ENCODE data around the gene ADARB1. TPM values are rescaled to one million over a fixed set of nuclear protein-coding genes. Genes with fewer than 3 reads are reported as not detected.

The ADARB1 gene
- total RNA-seq, 4 donors from 2014 or later, result 107 to 231 (median 201) TPM

DNA sequence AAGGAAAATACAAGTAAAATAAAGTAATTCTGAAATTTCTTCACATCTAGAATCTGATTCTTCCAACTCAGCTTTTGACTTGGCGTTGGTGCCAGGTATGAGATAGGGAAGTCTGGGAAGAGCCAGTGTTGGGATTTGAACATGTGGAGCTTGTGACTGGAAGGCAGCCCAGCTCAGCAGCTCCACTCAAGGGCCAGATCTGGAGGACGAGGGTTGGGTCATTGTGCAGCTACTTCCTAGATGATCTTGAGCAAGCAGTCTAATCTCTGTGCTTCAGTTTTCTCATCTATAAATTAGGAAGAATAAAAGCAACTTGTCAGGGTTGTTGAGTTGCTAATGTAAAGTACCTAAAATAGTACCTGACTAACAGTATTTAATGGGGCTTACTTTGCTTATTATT is 5.0 kb downstream of the ADARB1 start:
- no peak for TF ChIP-seq POLR2A (IDR thresholded peaks at IDR 0.05; ENCODE audit: low read depth)
- TF ChIP-seq POLR2AphosphoS5 (IDR thresholded peaks at IDR 0.05), result no peak
- TF ChIP-seq, protein P1, sequence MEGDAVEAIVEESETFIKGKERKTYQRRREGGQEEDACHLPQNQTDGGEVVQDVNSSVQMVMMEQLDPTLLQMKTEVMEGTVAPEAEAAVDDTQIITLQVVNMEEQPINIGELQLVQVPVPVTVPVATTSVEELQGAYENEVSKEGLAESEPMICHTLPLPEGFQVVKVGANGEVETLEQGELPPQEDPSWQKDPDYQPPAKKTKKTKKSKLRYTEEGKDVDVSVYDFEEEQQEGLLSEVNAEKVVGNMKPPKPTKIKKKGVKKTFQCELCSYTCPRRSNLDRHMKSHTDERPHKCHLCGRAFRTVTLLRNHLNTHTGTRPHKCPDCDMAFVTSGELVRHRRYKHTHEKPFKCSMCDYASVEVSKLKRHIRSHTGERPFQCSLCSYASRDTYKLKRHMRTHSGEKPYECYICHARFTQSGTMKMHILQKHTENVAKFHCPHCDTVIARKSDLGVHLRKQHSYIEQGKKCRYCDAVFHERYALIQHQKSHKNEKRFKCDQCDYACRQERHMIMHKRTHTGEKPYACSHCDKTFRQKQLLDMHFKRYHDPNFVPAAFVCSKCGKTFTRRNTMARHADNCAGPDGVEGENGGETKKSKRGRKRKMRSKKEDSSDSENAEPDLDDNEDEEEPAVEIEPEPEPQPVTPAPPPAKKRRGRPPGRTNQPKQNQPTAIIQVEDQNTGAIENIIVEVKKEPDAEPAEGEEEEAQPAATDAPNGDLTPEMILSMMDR (IDR thresholded peaks at IDR 0.05), result no peak
- TF ChIP-seq EP300 (IDR thresholded peaks at IDR 0.05), result no peak
- H3K4me3 ChIP-seq, result no peak overlapping the region
- DNase-seq (ENCODE audit: extremely low spot score), result no peak
- intact Hi-C loops (cut with DNase I), result loop anchor here (5.0 kb wide), 1 partner anchor 122 kb away; no protein-coding TSS in a partner anchor
- H3K27me3 ChIP-seq, result no peaks in the 10 kb centered on the region
- peaks cover 0 to 14% (median 7%) of the 10 kb centered on the region in 4 donors for H3K36me3 ChIP-seq
- 69% methylated on average over 2 of the region's 2 CpGs for WGBS
- peak overlapping the region; percentile 60 to 99 (median 73) for H3K27ac ChIP-seq (replicated peaks in 1 of 4)
- no peaks in the 10 kb centered on the region for H3K9me3 ChIP-seq
- peaks cover 33 to 84% (median 79%) of the 10 kb centered on the region in 4 donors for H3K4me1 ChIP-seq

DNA sequence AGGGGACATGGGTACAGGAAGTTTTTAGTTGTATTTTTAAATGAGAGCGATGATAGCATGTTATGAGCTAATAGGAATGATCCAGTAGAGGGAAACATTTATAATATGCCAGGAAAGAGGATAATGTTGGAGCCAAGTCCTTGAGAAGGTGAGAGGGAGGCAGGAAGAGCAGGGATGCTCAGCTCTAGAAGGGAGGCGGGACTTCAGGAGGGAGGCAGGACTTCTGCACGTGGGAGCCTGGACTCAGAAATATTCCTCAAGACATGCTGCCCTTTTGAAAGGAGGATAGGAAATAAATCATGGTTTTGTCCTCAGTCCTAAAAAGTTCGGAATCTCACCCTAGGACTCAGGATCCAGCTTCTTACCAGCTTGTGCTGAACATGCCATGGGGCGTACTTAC is 5.9 kb downstream of the ADARB1 start:
- intact Hi-C loops (cut with DNase I), result no loop called here
- H3K27ac ChIP-seq (replicated peaks in 1 of 4), result peak overlapping the region; percentile 60 to 99 (median 73)
- 68% methylated on average over 5 of the region's 5 CpGs for WGBS
- no peak for TF ChIP-seq POLR2AphosphoS5 (IDR thresholded peaks at IDR 0.05)
- no peak for TF ChIP-seq EP300 (IDR thresholded peaks at IDR 0.05)
- TF ChIP-seq, protein P1 (IDR thresholded peaks at IDR 0.05), result no peak
- no peak for TF ChIP-seq POLR2A (IDR thresholded peaks at IDR 0.05; ENCODE audit: low read depth)
- H3K4me1 ChIP-seq, result peaks cover 33 to 90% (median 88%) of the 10 kb centered on the region in 4 donors
- no peak for DNase-seq (ENCODE audit: extremely low spot score)
- no peaks in the 10 kb centered on the region for H3K9me3 ChIP-seq
- peaks cover 0 to 14% (median 7%) of the 10 kb centered on the region in 4 donors for H3K36me3 ChIP-seq
- H3K27me3 ChIP-seq, result no peaks in the 10 kb centered on the region
- no peak overlapping the region for H3K4me3 ChIP-seq

DNA sequence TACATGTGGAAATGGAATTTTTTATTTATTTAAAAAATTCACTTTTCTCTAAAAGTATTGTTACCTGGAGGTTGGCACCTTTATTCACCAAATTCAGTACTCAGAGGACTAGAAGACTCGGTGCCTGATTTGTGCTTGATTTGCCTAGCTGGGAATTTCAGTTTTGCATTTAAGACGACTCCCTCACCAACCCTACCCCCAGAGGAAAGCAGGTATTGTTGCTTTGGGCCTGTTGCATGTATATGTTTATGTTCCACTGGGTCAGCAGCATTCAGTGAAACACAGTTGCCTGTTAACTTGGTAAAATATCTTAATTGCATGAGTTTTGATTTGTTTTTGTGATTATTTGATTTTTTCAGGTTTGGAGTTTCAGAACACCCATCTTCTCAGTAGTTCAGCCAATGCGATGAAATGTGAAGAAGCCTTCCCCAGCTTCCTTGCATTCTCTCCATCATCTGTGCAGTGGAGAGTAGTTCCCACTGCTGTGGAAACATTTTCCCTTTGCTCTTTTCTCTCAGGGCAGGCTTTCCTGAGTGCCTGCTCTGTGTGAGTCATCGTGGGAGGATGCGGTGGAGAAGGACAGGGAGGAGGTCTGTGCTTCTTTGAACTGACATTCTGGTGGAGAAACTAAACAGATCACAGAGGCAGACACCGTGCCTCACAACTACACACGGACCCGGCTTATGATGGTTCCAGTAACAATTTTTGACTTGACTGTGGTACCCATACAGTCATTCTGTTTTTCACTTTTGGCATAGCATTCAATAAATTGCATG is 6.4 kb downstream of the ADARB1 start:
- DNase-seq (ENCODE audit: extremely low spot score), result no peak
- no peak overlapping the region for H3K4me3 ChIP-seq
- H3K36me3 ChIP-seq, result peaks cover 0 to 14% (median 7%) of the 10 kb centered on the region in 4 donors
- no peaks in the 10 kb centered on the region for H3K9me3 ChIP-seq
- intact Hi-C loops (cut with DNase I), result no loop called here
- TF ChIP-seq POLR2A (IDR thresholded peaks at IDR 0.05; ENCODE audit: low read depth) (no peak), POLR2AphosphoS5 (IDR thresholded peaks at IDR 0.05) (peak; percentile 74 to 87)
- WGBS, result 36% methylated on average over 8 of the region's 8 CpGs
- H3K4me1 ChIP-seq, result peaks cover 27 to 94% (median 91%) of the 10 kb centered on the region in 4 donors
- H3K27ac ChIP-seq (replicated peaks in 1 of 4), result peak overlapping the region; percentile 60 to 99 (median 73)
- H3K27me3 ChIP-seq, result no peaks in the 10 kb centered on the region

DNA sequence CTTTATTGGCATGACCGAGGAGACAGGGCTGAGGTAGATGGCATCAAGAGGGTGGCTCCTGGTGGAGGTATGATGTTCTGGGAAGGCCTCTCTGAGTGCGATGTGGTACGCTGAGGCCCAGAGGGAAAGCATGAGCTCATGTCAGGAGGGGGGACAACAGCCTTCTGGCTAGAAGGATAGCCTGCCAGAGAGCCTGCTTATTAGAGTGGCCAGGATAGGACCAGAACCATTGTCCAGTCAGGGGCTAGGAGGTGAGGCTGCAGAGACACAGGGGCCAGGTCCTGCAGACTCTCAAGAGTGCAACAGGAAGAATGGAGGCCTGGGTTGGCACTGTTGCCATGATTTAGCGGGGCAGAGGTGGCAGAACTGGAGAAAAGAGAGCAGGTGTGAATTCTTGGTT is 7.3 kb downstream of the ADARB1 start:
- H3K27ac ChIP-seq (replicated peaks in 1 of 4), result peak overlapping the region; percentile 60 to 99 (median 73)
- H3K4me3 ChIP-seq, result no peak overlapping the region
- intact Hi-C loops (cut with DNase I), result no loop called here
- DNase-seq (ENCODE audit: extremely low spot score), result no peak
- peaks cover 0 to 14% (median 7%) of the 10 kb centered on the region in 4 donors for H3K36me3 ChIP-seq
- WGBS, result 91% methylated on average over 4 of the region's 4 CpGs
- TF ChIP-seq EP300 (IDR thresholded peaks at IDR 0.05) (no peak), POLR2AphosphoS5 (IDR thresholded peaks at IDR 0.05) (no peak), POLR2A (IDR thresholded peaks at IDR 0.05; ENCODE audit: low read depth) (no peak)
- TF ChIP-seq, protein P1 (IDR thresholded peaks at IDR 0.05), result no peak
- H3K4me1 ChIP-seq, result peaks cover 22 to 99% (median 92%) of the 10 kb centered on the region in 4 donors
- no peaks in the 10 kb centered on the region for H3K27me3 ChIP-seq
- H3K9me3 ChIP-seq, result no peaks in the 10 kb centered on the region

DNA sequence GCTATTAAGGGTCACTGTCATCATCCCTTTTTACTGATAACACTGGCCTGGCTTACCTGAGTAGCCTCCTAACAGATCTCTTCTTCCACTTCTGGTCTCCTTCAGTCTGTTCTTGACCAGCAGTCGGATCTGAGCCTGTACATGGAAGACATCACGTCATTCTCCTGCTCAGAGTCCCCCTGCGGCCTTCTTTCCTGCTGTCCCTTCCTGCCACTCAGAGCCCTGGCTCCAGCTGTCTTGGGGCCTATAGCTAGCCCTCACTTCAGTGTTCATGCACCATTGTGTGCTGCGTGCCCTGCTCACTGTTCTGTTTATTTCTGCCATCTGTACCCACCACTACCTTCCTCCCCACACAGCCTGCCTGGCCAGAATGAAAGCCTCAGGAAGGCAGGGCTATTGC is 8.4 kb downstream of the ADARB1 start:
- H3K9me3 ChIP-seq, result no peaks in the 10 kb centered on the region
- peak overlapping the region in 3 of 4 donors; percentile 53 to 77 (median 60) for H3K27ac ChIP-seq (replicated peaks in 1 of 4)
- TF ChIP-seq POLR2AphosphoS5 (IDR thresholded peaks at IDR 0.05), result peak in 1 of 2 donors; percentile 4
- TF ChIP-seq, protein P1 (IDR thresholded peaks at IDR 0.05), result no peak
- TF ChIP-seq POLR2A (IDR thresholded peaks at IDR 0.05; ENCODE audit: low read depth), result no peak
- no peaks in the 10 kb centered on the region for H3K27me3 ChIP-seq
- peaks cover 22 to 100% (median 92%) of the 10 kb centered on the region in 4 donors for H3K4me1 ChIP-seq
- peaks cover 0 to 14% (median 7%) of the 10 kb centered on the region in 4 donors for H3K36me3 ChIP-seq
- no peak for DNase-seq (ENCODE audit: extremely low spot score)
- WGBS, result 74% methylated on average over 4 of the region's 4 CpGs
- no peak overlapping the region for H3K4me3 ChIP-seq
- intact Hi-C loops (cut with DNase I), result no loop called here
